Lower leg skin (tissue), 3 donors: Measurements from ENCODE around the gene HOXC10.

Experiments used
- CTCF ChIP-seq, 3 donors: fragments of 450-650 bp; IDR thresholded peaks; one replicate each; pipeline ENCODE4 v1.5.1; 2016; ENCODE audit warnings: antibody characterized with exemption in 3 of 3, mild to moderate bottlenecking in 3 of 3, moderate library complexity in 2 of 3
- POLR2A ChIP-seq, 2 donors: fragments of 450-650 bp; IDR thresholded peaks; one replicate each; pipeline ENCODE4 v1.6.1; 2016 to 2017; ENCODE audit warnings: antibody characterized with exemption in 2 of 2, mild to moderate bottlenecking in 1 of 2, moderate library complexity in 1 of 2

- TF ChIP-seq POLR2A (IDR thresholded peaks at IDR 0.05) (no peak), CTCF (IDR thresholded peaks at IDR 0.05) (no peak)
Measured at GRCh38 chr12:54002278-54002914, 17.4 kb downstream of the HOXC10 start.
